GM19238 (cell line): Measurements from ENCODE around the gene SLC34A2.
"Not testable (repeated sequence)": the region's sequence is repeated elsewhere in the genome, so short reads cannot be mapped to it uniquely, and the experiment has no call there.

Experiments
- DNase-seq: peaks from one replicate; pipeline ENCODE4 v3.0.0; 2011; ENCODE audit warnings: low spot score; ENCODE audit not compliant: insufficient read length

Gene SLC34A2

DNA sequence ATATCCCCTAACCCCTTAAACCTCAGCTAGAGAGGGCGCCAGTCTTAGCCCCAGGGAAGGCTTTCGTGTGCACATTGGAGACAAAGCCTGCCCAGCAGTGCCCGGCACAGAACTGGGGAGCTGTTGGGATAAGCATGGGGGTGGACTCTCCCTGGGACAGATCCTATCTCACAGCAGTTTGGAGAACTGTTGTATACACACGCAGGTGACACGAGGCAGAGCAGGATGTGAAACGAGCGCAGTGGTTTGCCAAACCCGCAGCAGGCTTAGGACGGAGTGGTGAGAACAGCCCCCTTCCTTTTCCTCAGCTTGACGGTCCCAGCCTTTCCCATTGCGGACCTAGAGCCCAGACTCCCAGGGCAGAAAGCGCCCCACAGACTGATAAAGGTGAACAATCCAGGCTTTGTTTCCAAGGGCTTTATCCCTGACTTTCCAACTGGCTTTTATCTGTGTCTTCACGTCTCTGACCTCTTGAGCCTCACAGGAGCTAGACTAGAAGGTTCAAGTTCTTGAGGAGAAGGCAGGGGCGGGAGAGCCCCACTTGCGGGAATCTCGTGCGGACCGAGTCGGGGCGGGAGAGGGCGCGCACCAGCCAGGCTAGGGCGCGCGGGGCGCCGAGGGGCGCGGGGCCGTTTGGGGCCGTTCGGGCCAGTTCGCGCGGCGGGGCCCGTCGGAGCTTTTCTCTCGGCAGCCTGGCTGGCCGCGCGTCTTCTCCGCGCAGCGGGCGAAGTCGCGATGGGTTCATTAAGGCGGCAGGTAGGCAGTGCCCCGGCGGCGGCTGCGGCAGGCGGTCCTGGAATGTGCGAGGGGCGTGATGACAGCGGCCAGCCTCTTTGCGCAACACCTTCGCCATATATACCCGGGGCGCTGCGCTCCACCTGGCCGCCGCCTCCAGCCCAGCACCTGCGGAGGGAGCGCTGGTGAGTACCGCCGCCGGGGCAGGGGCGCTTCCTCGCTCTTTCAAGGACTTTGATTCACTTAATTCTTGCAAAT is at the start of gene SLC34A2:
SLC34A2 (plus strand) TSS at position 881 of the 993 bp plus-strand sequence. CDS start 6,650 bp downstream, outside the sequence.
- DNase-seq, result no peak

DNA sequence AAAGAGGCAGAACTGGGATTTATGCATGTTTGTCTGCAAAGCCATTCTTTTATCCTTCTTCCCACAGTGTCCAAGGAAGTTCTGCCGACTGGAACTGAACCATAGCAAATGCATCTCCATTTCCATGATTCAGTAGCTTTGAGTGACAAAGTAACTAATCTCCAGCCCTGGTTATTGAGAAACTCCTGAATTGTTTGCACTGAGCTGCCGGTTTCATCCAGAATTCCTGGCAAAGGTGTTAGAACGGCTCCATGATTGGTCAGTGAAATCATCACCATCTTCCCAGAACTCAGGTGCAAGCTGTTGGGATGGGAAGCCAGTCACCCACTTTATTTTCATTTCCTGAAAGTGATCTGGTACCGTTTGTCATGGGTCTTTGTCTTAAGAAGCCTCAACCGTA is 47.0 kb upstream of the SLC34A2 start:
- DNase-seq, result no peak

DNA sequence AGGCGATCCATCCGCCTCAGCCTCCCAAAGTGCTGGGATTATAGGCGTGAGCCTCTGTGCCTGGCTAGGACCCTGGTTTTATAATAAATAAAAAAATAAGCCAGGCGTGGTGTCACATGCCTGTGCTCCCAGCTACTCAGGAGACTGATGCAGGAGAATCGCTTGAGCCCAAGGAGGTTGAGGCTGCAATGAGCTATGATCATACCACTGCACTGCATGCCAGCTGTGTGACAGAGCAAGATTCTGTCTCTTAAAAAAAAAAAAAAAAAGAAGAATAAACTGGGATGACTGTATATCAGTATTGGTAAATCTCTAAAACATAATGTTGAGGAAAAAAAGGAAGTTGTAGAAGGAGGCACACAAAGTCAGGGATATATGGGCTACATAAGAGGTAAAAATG is 45.7 kb upstream of the SLC34A2 start:
- DNase-seq, result no peak

DNA sequence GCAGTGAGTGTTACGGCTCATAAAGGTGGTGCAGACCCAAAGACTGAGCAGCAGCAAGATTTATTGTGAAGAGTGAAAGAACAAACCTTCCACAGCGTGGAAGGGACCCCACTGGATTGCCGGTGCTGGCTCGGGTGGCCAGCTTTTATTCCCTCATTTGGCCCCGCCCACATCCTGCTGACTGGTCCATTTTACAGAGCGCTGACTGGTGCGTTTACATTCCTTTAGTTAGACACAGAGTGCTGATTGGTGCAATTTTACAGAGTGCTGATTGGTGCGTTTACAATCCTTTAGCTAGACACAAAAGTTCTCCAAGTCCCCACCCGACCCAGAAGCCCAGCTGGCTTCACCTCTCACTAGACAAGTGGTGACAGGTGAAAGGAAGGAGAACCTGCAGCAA is 42.0 kb upstream of the SLC34A2 start:
- not testable (repeated sequence) for DNase-seq

- no peak for DNase-seq
Observed at GRCh38 chr4:25614807-25615206, 40.8 kb upstream of the SLC34A2 start.

GRCh38 chr4:25621027-25621930 is 34.4 kb upstream of the SLC34A2 start:
- no peak for DNase-seq

DNA sequence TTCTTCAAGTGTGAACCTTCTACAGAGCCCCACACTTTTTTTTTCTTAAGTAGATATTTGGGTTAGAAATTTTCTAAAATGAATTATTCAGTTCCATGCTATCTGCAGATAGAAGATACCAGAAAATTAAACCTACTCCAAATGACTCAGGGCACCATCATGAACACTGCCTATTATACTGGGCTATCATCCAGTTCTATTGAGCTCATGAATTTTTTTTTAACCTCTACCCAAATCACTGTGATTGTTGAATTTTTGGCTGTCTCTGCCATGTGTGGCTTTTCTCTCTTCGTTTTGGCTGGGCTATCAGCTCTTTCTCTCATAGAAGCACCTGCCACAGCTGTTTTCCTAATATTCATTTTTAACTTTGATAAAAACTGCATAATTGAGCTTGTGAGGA is 31.0 kb upstream of the SLC34A2 start:
- no peak for DNase-seq

DNA sequence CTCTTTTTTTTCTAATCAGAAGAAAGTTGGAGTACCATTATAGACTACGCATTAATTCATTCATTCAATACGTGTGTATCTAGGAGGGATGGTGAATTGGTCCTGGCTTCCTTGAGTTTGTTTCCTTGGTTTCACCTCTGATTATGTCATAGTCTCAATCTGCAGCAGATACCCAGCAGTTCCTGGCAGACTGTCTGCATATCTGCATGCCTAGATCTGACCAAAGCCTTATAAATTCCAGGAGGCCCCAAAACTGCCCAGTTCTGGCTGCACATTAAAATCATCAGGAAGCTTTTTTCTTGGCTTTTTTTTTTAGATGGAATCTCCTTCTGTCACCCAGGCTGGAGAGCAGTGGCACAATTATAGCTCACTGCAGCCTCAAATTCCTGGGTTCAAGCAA is 27.2 kb upstream of the SLC34A2 start:
- no peak for DNase-seq

DNA sequence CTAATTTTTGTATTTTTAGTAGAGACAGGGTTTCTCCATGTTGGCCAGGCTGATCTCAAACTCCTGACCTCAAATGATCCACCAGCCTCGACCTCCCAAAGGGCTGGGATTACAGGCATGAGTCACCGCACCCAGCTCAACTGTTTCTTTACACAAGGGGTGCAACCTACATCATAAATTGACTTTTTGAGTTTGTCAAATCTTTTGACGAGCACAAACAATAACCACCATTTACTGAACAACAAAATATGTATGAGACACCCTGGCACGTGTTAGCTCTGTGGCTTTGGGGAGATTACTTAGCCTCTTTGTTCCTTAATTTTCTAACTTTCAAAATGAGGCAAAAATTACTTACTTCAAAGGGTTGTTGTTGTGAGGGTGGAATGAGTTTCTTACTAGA is 23.5 kb upstream of the SLC34A2 start:
- no peak for DNase-seq

GRCh38 chr4:25633541-25633940 is 22.1 kb upstream of the SLC34A2 start:
- no peak for DNase-seq

DNA sequence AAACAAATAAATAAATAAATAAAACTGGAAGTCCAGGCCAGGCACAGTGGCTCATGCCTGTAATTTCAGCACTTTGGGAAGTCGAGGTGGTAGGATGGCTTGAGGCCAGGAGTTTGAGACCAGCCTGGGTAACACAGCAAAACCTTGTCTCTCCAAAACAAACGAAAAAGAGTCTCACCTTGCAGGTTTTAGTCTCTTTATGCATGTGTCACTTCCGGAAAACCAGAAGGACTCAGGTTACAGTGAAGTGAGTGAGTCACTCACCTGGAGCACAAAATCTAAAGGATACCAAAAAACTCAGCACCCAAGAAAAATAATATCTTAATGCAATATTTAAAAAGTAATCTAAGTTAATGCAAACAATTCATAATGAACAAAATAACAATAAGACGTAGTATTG is 20.1 kb upstream of the SLC34A2 start:
- no peak for DNase-seq

DNA sequence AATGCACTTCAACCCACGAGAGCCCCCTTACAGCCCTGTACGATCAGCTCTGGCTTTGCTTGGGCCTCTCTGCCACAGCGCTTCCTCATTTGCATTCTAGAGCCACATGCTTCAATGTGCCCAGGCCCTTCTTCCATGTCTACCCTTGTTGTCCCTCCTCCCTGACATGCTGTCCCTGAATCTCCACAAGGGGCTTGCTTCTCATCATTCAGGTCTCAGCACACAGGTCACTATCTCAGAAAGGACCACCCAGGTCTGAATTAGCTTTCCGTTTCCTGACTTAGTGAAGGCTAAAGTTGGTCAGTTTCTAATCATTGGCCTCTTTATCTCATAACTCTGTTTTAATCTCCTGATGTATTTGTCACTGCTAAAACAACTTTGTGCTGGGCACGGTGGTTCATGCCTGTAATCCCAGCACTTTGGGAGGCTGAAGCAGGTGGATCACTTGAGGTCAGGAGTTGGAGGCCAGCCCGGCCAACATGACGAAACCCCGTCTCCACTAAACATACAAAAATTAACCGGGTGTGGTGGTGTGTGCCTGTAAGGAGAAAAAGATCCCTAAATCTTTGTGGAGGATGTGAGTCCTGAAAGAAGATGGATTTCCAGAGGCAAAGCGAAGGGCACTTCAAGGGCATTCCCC is 17.9 kb upstream of the SLC34A2 start:
- DNase-seq, result no peak

GRCh38 chr4:25638221-25638601 is 17.4 kb upstream of the SLC34A2 start:
- no peak for DNase-seq

- no peak for DNase-seq
Observed at GRCh38 chr4:25638806-25639205, 16.8 kb upstream of the SLC34A2 start.

DNA sequence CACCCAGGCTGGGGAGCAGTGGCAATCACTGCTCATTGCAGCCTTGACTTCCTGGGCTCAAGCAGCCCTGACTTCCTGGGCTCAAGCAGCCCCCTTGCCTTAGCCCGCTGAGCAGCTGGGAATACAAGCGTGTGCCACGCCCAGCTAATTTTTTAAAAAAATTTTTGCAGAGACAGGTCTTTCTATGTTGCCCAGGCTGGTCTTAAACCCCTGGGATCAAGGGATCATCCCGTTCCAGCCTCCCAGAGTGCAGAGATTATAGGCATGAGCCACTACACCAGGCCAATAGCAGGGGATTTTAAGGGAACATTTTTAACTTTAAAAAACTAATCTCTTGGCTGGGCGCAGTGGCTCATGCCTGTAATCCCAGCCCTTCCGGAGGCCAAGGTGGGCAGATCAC is 5.3 kb upstream of the SLC34A2 start:
- no peak for DNase-seq

- no peak for DNase-seq
Observed at GRCh38 chr4:25651682-25652081, 4.0 kb upstream of the SLC34A2 start.

GRCh38 chr4:25654031-25654970 is 1.4 kb upstream of the SLC34A2 start:
- DNase-seq, result no peak

DNA sequence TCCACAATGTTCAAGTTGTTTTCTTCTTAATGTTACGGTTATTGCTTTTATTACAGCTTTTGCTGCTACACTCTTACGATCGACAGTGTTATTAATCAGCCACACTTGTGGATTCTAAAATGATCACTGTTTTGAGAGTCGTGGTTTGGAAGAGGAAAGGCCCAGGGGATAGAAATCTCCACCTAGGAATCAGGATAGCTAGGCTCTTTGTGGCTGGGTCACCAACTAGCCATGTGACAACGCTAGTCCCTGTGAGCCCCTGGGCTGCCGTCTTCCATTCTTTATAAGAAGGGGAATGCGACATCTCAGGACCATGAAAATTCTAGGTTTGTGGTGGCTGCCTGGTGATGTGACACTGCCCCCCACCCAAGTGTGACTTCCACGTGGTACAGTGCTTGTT is 380 bp downstream of the SLC34A2 start:
- no peak for DNase-seq

GRCh38 chr4:25658357-25658771 is 2.7 kb downstream of the SLC34A2 start:
- no peak for DNase-seq

DNA sequence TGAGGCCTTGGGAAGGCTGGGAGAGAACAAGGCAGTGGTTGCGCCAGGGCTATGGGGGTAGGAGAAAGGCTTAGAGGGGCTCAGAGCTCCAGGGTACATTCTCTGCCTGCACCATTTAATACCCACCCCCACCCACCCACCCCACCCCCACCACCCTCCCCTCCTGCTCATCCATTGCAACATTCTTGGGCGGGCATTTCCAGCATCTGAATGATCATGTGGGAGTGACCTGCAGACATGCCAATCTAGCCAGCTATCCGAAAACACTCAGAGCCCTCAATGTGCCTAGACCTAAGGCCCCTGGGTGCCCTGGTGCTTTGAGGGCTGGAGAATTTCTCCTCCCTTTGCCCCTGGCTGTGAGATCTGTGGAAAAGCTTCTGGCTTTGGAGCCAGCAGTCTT is 3.1 kb downstream of the SLC34A2 start:
- no peak for DNase-seq
